ENCODE data around the gene COL23A1. TPM values are rescaled to one million over a fixed set of nuclear protein-coding genes. Genes with fewer than 3 reads are reported as not detected.
"Not testable (repeated sequence)": the region's sequence is repeated elsewhere in the genome, so short reads cannot be mapped to it uniquely, and the experiment has no call there.

COL23A1 gene
- total RNA-seq, 1 donor from 2014 or later, result 2.9 TPM

GRCh38 chr5:178318382-178318781, 271.8 kb downstream of the COL23A1 start:
- Mint-ChIP-seq H3K36me3 (ENCODE audit: unreplicated experiment) (peaks cover 7% of the 10 kb centered on the region), H3K27ac (ENCODE audit: unreplicated experiment) (no peak overlapping the region), H3K4me3 (ENCODE audit: unreplicated experiment) (no peak overlapping the region), H3K9me3 (ENCODE audit: unreplicated experiment) (peaks cover 7% of the 10 kb centered on the region), H3K27me3 (ENCODE audit: unreplicated experiment) (peaks cover 5% of the 10 kb centered on the region), H3K4me1 (ENCODE audit: low read depth, unreplicated experiment) (no peaks in the 10 kb centered on the region)
- DNase-seq, result no peak
- no peak for TF ChIP-seq CTCF (IDR thresholded peaks at IDR 0.05; ENCODE audit: partially characterized antibody, unreplicated experiment)

- H3K36me3 Mint-ChIP-seq (ENCODE audit: unreplicated experiment); H3K4me1 Mint-ChIP-seq (ENCODE audit: low read depth, unreplicated experiment); H3K27me3 Mint-ChIP-seq (ENCODE audit: unreplicated experiment); H3K27ac Mint-ChIP-seq (ENCODE audit: unreplicated experiment); DNase-seq; H3K4me3 Mint-ChIP-seq (ENCODE audit: unreplicated experiment); H3K9me3 Mint-ChIP-seq (ENCODE audit: unreplicated experiment): not testable (repeated sequence)
Observed at GRCh38 chr5:178317727-178318126, 272.5 kb downstream of the COL23A1 start.

GRCh38 chr5:178314961-178315820, 275.0 kb downstream of the COL23A1 start:
- H3K4me1 Mint-ChIP-seq (ENCODE audit: low read depth, unreplicated experiment), result no peaks in the 10 kb centered on the region
- no peak overlapping the region for H3K4me3 Mint-ChIP-seq (ENCODE audit: unreplicated experiment)
- no peak for TF ChIP-seq CTCF (IDR thresholded peaks at IDR 0.05; ENCODE audit: partially characterized antibody, unreplicated experiment)
- H3K27me3 Mint-ChIP-seq (ENCODE audit: unreplicated experiment), result peaks cover 5% of the 10 kb centered on the region
- DNase-seq, result peak; percentile 8
- H3K9me3 Mint-ChIP-seq (ENCODE audit: unreplicated experiment), result peaks cover 9% of the 10 kb centered on the region
- peaks cover 7% of the 10 kb centered on the region for H3K36me3 Mint-ChIP-seq (ENCODE audit: unreplicated experiment)
- H3K27ac Mint-ChIP-seq (ENCODE audit: unreplicated experiment), result no peak overlapping the region

- peaks cover 7% of the 10 kb centered on the region for H3K27me3 Mint-ChIP-seq (ENCODE audit: unreplicated experiment)
- DNase-seq, result peak; percentile 1
- no peak overlapping the region for H3K27ac Mint-ChIP-seq (ENCODE audit: unreplicated experiment)
- no peak overlapping the region for H3K4me3 Mint-ChIP-seq (ENCODE audit: unreplicated experiment)
- H3K4me1 Mint-ChIP-seq (ENCODE audit: low read depth, unreplicated experiment), result peaks cover 1% of the 10 kb centered on the region
- TF ChIP-seq CTCF (IDR thresholded peaks at IDR 0.05; ENCODE audit: partially characterized antibody, unreplicated experiment), result no peak
- peaks cover 7% of the 10 kb centered on the region for H3K36me3 Mint-ChIP-seq (ENCODE audit: unreplicated experiment)
- H3K9me3 Mint-ChIP-seq (ENCODE audit: unreplicated experiment), result peaks cover 9% of the 10 kb centered on the region
Observed at GRCh38 chr5:178314061-178314660, 276.0 kb downstream of the COL23A1 start.

GRCh38 chr5:178313316-178313715, 276.9 kb downstream of the COL23A1 start:
- Mint-ChIP-seq H3K4me1 (ENCODE audit: low read depth, unreplicated experiment) (peaks cover 1% of the 10 kb centered on the region), H3K4me3 (ENCODE audit: unreplicated experiment) (no peak overlapping the region), H3K27me3 (ENCODE audit: unreplicated experiment) (peaks cover 5% of the 10 kb centered on the region), H3K9me3 (ENCODE audit: unreplicated experiment) (peaks cover 9% of the 10 kb centered on the region), H3K27ac (ENCODE audit: unreplicated experiment) (no peak overlapping the region), H3K36me3 (ENCODE audit: unreplicated experiment) (peaks cover 7% of the 10 kb centered on the region)
- no peak for TF ChIP-seq CTCF (IDR thresholded peaks at IDR 0.05; ENCODE audit: partially characterized antibody, unreplicated experiment)
- peak; percentile 4 for DNase-seq

Measured in glutamatergic neuron (in vitro differentiated cells).